ENCODE results near the gene MED12. TPM values are rescaled to one million over a fixed set of nuclear protein-coding genes. Genes with fewer than 3 reads are reported as not detected.

The MED12 gene
- 27.4 and 34.4 TPM in 2 replicates for total RNA-seq

GRCh38 chrX:71118032-71118984 lies at the start of gene MED12:
TSS of gene MED12 (plus strand) at chrX:71118596. CDS start at chrX:71118755, 159 bp downstream.

GRCh38 chrX:71095555-71095980 lies 22.8 kb upstream of the MED12 start, which contains the start of gene FOXO4:
TSS of gene FOXO4 (plus strand) at chrX:71095851. CDS start at chrX:71096529, 678 bp downstream.

GRCh38 chrX:71106427-71106826 lies 12.0 kb upstream of the MED12 start, which contains the start of gene CXorf65:
TSS of gene CXorf65 (minus strand) at chrX:71106740. CDS start at chrX:71106556, 184 bp downstream.

GRCh38 chrX:71111141-71111843 lies 7.1 kb upstream of the MED12 start, which contains the start of gene IL2RG:
TSS of gene IL2RG (minus strand) at chrX:71111577. CDS start at chrX:71111539, 38 bp downstream.

DNA sequence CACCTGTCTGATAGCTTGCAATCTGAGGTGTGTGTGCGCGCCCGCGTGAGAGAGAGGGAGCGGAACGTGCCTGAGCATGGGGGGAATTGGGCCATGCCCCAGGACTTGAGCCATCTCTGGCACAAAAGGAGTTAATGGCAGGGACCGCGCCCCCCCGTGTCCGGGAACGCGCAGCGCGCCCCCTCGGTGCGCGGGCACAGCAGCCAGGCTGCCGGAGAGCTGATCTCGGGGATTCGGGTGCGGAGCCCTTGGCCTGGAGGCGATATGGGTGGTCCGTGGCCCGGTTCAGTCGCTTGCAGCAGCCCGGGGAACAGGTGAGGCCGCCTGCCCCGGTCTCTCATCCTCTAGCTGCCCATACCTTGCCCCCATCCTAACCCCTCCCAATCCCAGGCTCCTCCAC lies 26.3 kb downstream of the MED12 start, which contains the start of gene NLGN3:
NLGN3 (plus strand) TSS at position 191 of the 400 bp plus-strand sequence. CDS start 2,909 bp downstream, outside the sequence.

Small RNA genes within 50 kb of the gene (small RNA-seq; reads per million reads assigned to genes)
- gene CXorf65 (ENCODE audit: low replicate concordance): not detected

Other genes with a start within 250 kb of the MED12 start
- not detected in 2 replicates for gene TEX11, start 209.9 kb upstream of the MED12 start, total RNA-seq
- not detected in 2 replicates for gene SLC7A3, start 187.5 kb upstream of the MED12 start, total RNA-seq
- 59.7 and 78.7 TPM in 2 replicates for gene SNX12, start 50.3 kb upstream of the MED12 start, total RNA-seq
- gene FOXO4, start 22.7 kb upstream of the MED12 start, total RNA-seq: 3.1 and 5.3 TPM in 2 replicates
- gene CXorf65, start 11.9 kb upstream of the MED12 start, total RNA-seq: not detected in 2 replicates
- gene IL2RG, start 7.0 kb upstream of the MED12 start, total RNA-seq: 0.43 TPM in 1 of 2 replicates, not detected in the other
- gene NLGN3, start 26.2 kb downstream of the MED12 start, total RNA-seq: 0.14 and 0.22 TPM in 2 replicates
- not detected in 2 replicates for gene GJB1, start 104.6 kb downstream of the MED12 start, total RNA-seq
- gene ZMYM3, start 135.5 kb downstream of the MED12 start, total RNA-seq: 8.5 and 22.8 TPM in 2 replicates
- gene NONO, start 165.0 kb downstream of the MED12 start, total RNA-seq: 432 and 447 TPM in 2 replicates
- 2.0 and 5.9 TPM in 2 replicates for gene ITGB1BP2, start 183.2 kb downstream of the MED12 start, total RNA-seq
- gene TAF1, start 247.8 kb downstream of the MED12 start, total RNA-seq: 29.6 and 35.7 TPM in 2 replicates

All from placental pericyte (primary cell).